ENCODE measurements around the gene TAOK1.

The TAOK1 gene

DNA sequence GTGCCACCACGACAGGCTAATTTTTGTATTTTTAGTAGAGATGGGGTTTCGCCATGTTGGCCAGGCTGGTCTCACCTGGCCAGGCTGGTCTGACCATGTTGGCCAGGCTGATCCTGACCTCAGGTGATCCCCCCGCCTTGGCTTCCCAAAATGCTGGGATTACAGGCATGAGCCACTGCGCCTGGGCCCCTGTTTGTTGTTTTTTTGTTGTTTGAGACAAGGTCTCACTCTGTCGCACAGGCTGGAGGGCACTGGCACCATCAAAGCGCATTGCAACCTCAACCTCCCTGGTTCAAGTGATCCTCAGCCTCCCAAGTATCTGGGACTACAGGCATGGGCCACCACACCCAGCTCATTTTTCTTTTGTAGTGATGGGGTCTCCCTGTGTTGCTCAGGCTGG is 43.7 kb upstream of the TAOK1 start:
- CTCF ChIA-PET = interaction anchor here (0.6 kb wide), 1 partner anchor 134 kb away, joined by 4 read pairs; no protein-coding TSS in a partner anchor
- TF ChIP-seq, protein P1, sequence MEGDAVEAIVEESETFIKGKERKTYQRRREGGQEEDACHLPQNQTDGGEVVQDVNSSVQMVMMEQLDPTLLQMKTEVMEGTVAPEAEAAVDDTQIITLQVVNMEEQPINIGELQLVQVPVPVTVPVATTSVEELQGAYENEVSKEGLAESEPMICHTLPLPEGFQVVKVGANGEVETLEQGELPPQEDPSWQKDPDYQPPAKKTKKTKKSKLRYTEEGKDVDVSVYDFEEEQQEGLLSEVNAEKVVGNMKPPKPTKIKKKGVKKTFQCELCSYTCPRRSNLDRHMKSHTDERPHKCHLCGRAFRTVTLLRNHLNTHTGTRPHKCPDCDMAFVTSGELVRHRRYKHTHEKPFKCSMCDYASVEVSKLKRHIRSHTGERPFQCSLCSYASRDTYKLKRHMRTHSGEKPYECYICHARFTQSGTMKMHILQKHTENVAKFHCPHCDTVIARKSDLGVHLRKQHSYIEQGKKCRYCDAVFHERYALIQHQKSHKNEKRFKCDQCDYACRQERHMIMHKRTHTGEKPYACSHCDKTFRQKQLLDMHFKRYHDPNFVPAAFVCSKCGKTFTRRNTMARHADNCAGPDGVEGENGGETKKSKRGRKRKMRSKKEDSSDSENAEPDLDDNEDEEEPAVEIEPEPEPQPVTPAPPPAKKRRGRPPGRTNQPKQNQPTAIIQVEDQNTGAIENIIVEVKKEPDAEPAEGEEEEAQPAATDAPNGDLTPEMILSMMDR (conservative IDR thresholded peaks at IDR 0.05; ENCODE audit: low read depth) = no peak
- DNase-seq (ENCODE audit: low spot score) = no peak
- no peak overlapping the region for H3K27ac ChIP-seq
- POLR2A ChIA-PET (ENCODE audit: low non-redundant PET) = no interaction called here

DNA sequence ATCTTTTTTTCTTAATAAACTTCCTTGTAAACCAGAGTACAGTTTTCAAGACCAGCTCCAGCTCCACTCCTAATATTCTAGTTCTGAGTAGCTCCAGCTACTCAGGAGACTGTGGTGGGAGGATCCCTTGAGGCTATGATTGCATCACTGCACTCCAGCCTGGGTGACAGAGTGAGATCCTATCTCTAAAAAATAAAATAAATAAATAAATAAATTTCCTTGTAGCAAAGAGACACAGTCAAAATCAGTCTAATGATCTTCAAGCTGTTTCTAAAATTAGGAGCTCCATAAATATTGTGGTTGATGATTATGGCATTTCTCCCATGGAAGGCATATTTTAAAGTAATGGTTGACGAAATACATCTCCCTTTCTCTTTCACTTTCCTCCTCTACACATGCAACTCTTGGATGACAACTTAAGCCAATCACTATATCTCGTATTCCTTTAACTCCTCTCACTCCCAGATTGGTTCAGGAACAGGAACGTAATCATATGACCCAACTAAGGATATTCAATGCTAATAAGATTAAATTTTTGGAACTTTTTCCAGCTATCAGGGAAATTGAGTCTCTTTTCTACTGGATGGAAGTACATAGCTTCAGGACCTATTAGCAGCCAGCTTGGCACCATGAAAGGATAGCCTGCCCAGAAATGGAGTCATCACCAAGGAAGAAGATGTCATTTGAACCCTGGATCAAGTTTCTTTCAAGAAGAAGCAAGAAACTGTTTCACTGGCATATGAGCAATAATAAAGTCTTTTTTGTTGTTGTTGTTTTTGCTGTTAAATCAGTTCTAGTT is 42.1 kb upstream of the TAOK1 start:
- TF ChIP-seq, protein P1 (conservative IDR thresholded peaks at IDR 0.05; ENCODE audit: low read depth) = no peak
- no peak for DNase-seq (ENCODE audit: low spot score)
- H3K27ac ChIP-seq = no peak overlapping the region
- ChIA-PET CTCF (no interaction called here), POLR2A (ENCODE audit: low non-redundant PET) (no interaction called here)

DNA sequence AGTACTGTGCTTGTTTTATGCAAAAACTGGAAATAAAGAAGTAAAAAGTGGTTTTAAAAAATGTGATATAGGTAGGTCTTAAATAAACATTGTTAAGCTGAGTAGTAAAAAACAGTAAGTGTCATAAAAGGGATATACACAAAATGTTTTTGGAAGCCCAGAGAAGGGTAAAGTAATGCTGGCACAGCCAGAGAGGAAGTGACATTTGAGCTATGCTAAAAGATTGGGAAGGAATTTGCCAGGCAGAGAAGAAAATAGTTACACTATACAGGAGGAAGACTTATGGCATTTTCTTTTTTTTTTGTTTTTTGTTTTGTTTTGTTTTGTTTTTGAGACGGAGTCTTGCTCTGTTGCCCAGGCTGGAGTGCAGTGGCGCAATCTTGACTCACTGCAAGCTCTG is 40.8 kb upstream of the TAOK1 start:
- POLR2A ChIA-PET (ENCODE audit: low non-redundant PET) = no interaction called here
- DNase-seq (ENCODE audit: low spot score) = no peak
- H3K27ac ChIP-seq = no peak overlapping the region
- TF ChIP-seq, protein P1 (conservative IDR thresholded peaks at IDR 0.05; ENCODE audit: low read depth) = no peak
- CTCF ChIA-PET = interaction anchor here (0.7 kb wide), 1 partner anchor 176 kb away, joined by 6 read pairs; no protein-coding TSS in a partner anchor

DNA sequence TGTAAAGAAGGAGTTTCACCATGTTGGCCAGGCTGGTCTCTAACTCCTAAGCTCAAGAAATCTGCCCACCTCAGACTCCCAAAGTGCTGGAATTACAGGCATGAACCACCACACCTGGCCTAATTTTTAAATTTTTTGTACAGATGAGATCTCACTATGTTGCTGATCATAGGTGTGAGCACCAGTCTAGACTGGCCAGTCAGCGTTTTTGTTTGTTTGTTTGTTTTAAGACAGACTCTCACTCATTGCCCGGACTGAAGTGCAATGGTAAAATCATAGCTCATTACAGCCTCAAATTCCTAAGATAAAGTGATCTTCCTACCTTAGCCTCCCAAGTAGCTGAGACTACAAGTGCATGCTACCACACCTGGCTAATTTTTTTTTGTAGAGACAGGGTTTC is 38.0 kb upstream of the TAOK1 start:
- POLR2A ChIA-PET (ENCODE audit: low non-redundant PET) = no interaction called here
- no peak for DNase-seq (ENCODE audit: low spot score)
- TF ChIP-seq, protein P1 (conservative IDR thresholded peaks at IDR 0.05; ENCODE audit: low read depth) = no peak
- H3K27ac ChIP-seq = no peak overlapping the region
- CTCF ChIA-PET = interaction anchor here (0.6 kb wide), 1 partner anchor 87 kb away, joined by 6 read pairs; no protein-coding TSS in a partner anchor

DNA sequence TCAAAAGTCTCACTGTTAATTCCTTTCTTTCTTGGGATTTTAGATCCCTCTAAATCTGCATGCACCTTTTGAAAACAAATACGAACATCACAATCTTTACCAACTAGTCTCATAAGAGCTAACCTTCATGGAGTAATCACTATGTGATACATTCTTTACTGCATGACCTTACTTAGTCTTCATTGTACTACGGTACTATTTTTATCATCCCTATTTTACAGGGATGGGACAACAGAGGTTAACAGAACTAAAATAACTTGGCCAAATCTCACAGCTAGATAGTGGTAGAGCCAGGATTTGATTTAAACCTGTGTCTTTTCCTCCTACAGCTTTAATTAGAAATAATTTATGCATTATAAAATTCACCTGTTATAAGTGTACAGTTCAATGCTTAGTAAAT is 32.9 kb upstream of the TAOK1 start:
- no peak for DNase-seq (ENCODE audit: low spot score)
- TF ChIP-seq, protein P1 (conservative IDR thresholded peaks at IDR 0.05; ENCODE audit: low read depth) = no peak
- ChIA-PET CTCF (interaction anchor here (0.5 to 1.4 kb wide), 3 partner anchors 13 to 208 kb away, joined by 3 to 4 read pairs (median 4); no protein-coding TSS in a partner anchor), POLR2A (ENCODE audit: low non-redundant PET) (no interaction called here)
- H3K27ac ChIP-seq = no peak overlapping the region

DNA sequence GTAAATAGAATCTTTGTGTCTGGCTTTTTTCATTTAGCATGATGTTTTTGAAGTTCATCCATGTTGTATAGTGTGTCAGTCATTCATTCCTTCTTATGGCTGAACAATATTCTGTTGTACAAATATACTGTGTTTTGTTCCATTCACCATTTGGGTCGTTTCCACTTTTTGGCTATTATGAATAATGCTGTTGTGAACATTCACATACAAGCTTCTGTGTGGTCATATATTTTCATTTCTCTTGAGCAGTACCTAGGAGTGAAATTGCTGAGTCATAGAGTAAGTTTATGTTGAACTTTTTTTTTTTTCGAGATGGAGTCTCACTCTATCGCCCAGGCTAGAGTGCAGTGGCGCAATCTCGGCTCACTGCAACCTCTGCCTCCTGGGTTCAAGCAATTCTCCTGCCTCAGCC is 32.3 kb upstream of the TAOK1 start:
- TF ChIP-seq, protein P1 (conservative IDR thresholded peaks at IDR 0.05; ENCODE audit: low read depth) = no peak
- no peak for DNase-seq (ENCODE audit: low spot score)
- H3K27ac ChIP-seq = no peak overlapping the region
- ChIA-PET CTCF (interaction anchor here (0.5 to 1.4 kb wide), 3 partner anchors 12 to 209 kb away, joined by 3 to 4 read pairs (median 4); no protein-coding TSS in a partner anchor), POLR2A (ENCODE audit: low non-redundant PET) (no interaction called here)

All from RWPE1 (cell line).